K562 (cell line): ENCODE results near the gene ISOC1. TPM values are rescaled to one million over a fixed set of nuclear protein-coding genes. Genes with fewer than 3 reads are reported as not detected.

ENCODE experiments used
- ATAC-seq: fragments of 200-7000 bp; cut with Tn5 transposase; 3 replicates; pipeline ENCODE4 v1.9.1; 2020; ENCODE audit warnings: moderate library complexity
- BruUV-seq: library from RNA; stranded (reverse); fragments of 400-500 nt; replicated peaks from 2 replicates; lab custom pipeline; 2021; lab: Mats Ljungman, UMichigan
- CTCF ChIA-PET: fragments of 300-600 bp; formaldehyde crosslinking; extraction: SDS; loops from one replicate; lab custom pipeline; 2021; ENCODE audit warnings: low intra/inter-chr PET ratio; lab: Yijun Ruan, JAX
- POLR2A ChIA-PET: fragments of 300-600, 350-650 bp; sonication (Branson Sonifier 250); formaldehyde crosslinking; extraction: SDS; loops from one replicate; lab custom pipeline; 2021; ENCODE audit warnings: antibody characterized with exemption, inconsistent platforms; lab: Yijun Ruan, JAX
- DNase-seq, 4 experiments: peaks; one replicate each; pipeline versions ENCODE4 v3.0.0 to v3.0.0-alpha.2; 2011 to 2018; ENCODE audit warnings: low spot score in 3 of 4, mixed read lengths in 3 of 4; ENCODE audit errors: extremely low read depth in 1 of 4
- FAIRE-seq: peaks from 2 replicates; lab custom pipeline; 2011; peaks lifted over from hg19 to GRCh38; lab: Jason Lieb, UNC
- H2AFZ ChIP-seq: 2 replicates; pipeline ENCODE4 v1.6.0; 2011; ENCODE audit warnings: low read depth, low read length, control low read depth, inconsistent platforms
- H3K27ac ChIP-seq: fragments of 200-600 bp; 3 replicates; pipeline ENCODE4 v1.8.0; 2011; ENCODE audit warnings: low read depth, mild to moderate bottlenecking, control low read depth, inconsistent platforms, low read length, moderate library complexity, mixed read lengths; ENCODE audit errors: extremely low read depth
- H3K27me3 ChIP-seq, 2 experiments: fragments of 300-600 bp in 1 of 2; 2 replicates in 1 of 2; 3 replicates in 1 of 2; pipeline versions ENCODE4 v1.6.0 to v1.8.0; 2011; ENCODE audit warnings: inconsistent platforms in 2 of 2, low read length in 2 of 2, mild to moderate bottlenecking in 1 of 2, mixed read lengths in 1 of 2, moderate library complexity in 1 of 2; ENCODE audit not compliant: control insufficient read depth in 2 of 2, insufficient read depth in 2 of 2
- H3K36me3 ChIP-seq: fragments of 300-600 bp; 3 replicates; pipeline ENCODE4 v1.8.0; 2011; ENCODE audit warnings: mild to moderate bottlenecking, low read length, inconsistent platforms; ENCODE audit not compliant: control insufficient read depth, insufficient read depth
- H3K4me1 ChIP-seq, 2 experiments: fragments of 200-600 bp in 1 of 2; replicated peaks in 1 of 2; 2 replicates in 1 of 2; 3 replicates in 1 of 2; pipeline versions ENCODE4 v1.5.1 to v1.8.0; 2011; ENCODE audit warnings: inconsistent platforms in 2 of 2, low read length in 2 of 2, mild to moderate bottlenecking in 1 of 2, mixed read lengths in 1 of 2, moderate library complexity in 1 of 2; ENCODE audit not compliant: control insufficient read depth in 2 of 2, insufficient read depth in 2 of 2
- H3K4me2 ChIP-seq: 2 replicates; pipeline ENCODE4 v1.6.1; 2011; ENCODE audit warnings: low read length, control low read depth, inconsistent platforms, mixed read lengths; ENCODE audit not compliant: insufficient read depth
- H3K4me3 ChIP-seq: fragments of 200-600 bp; sonication (generic), shearing (Covaris generic); 2 replicates; pipeline ENCODE4 v1.5.1; 2016; ENCODE audit warnings: control low read depth, inconsistent platforms
- H3K79me2 ChIP-seq: fragments of 200-600 bp; 3 replicates; pipeline ENCODE4 v1.8.0; 2011; ENCODE audit warnings: low read length, inconsistent platforms; ENCODE audit not compliant: control insufficient read depth, insufficient read depth
- H3K9ac ChIP-seq, 2 experiments: 2 replicates each; pipeline versions ENCODE4 v1.6.0 to v1.6.1; 2011; ENCODE audit warnings: low read depth in 2 of 2, low read length in 2 of 2, control low read depth in 1 of 2, inconsistent platforms in 1 of 2, mild to moderate bottlenecking in 1 of 2, mixed read lengths in 1 of 2; ENCODE audit not compliant: insufficient read depth in 1 of 2
- H3K9me1 ChIP-seq: one replicate; pipeline ENCODE4 v1.6.0; 2011; ENCODE audit warnings: inconsistent platforms, mild to moderate bottlenecking, low read length, moderate library complexity; ENCODE audit not compliant: control insufficient read depth, insufficient read depth
- H3K9me3 ChIP-seq: replicated peaks from 2 replicates; pipeline ENCODE4 v1.5.1; 2011; ENCODE audit warnings: low read depth, low read length, inconsistent platforms; ENCODE audit not compliant: control insufficient read depth, insufficient read depth
- H4K20me1 ChIP-seq: replicated peaks from 2 replicates; pipeline ENCODE4 v1.6.1; 2011; ENCODE audit warnings: low read length, inconsistent platforms, mixed read lengths; ENCODE audit not compliant: control insufficient read depth, insufficient read depth
- CTCFL ChIP-seq: IDR thresholded peaks from 2 replicates; pipeline ENCODE4 v1.6.1; 2011; ENCODE audit warnings: borderline replicate concordance, low read depth, mild to moderate bottlenecking, moderate library complexity, low read length; ENCODE audit not compliant: insufficient read depth, poor library complexity, severe bottlenecking
- HMBOX1 ChIP-seq: sonication (generic); IDR thresholded peaks from 2 replicates; pipeline ENCODE4 v1.6.1; 2016
- KLF1 ChIP-seq: fragments of 450-650 bp; IDR thresholded peaks from 2 replicates; pipeline ENCODE4 v1.6.1; 2016; ENCODE audit warnings: missing genetic modification characterization, missing compliant biosample characterization
- NR2F6 ChIP-seq: fragments of 450-650 bp; formaldehyde crosslinking; IDR thresholded peaks from 2 replicates; pipeline ENCODE4 v1.4.0; 2020; ENCODE audit warnings: mild to moderate bottlenecking
- PTBP1 ChIP-seq: fragments of 200-400 bp; formaldehyde crosslinking; IDR thresholded peaks from 2 replicates; pipeline ENCODE4 v1.6.1; 2017; ENCODE audit warnings: low read depth, low read length
- TGIF2 ChIP-seq: sonication (generic); formaldehyde crosslinking; IDR thresholded peaks from 2 replicates; pipeline ENCODE4 v1.8.1; 2022; ENCODE audit warnings: mild to moderate bottlenecking, missing genetic modification reagents, moderate library complexity
- ZC3H8 ChIP-seq: fragments of 450-650 bp; IDR thresholded peaks from 2 replicates; pipeline ENCODE4 v1.6.1; 2017
- ZNF146 ChIP-seq: IDR thresholded peaks from one replicate; pipeline ENCODE4 v1.6.1; 2018; ENCODE audit warnings: missing compliant biosample characterization; ENCODE audit not compliant: unreplicated experiment
- ZNF232 ChIP-seq: sonication (generic); formaldehyde crosslinking; IDR thresholded peaks from 2 replicates; pipeline ENCODE4 v1.8.0; 2022; ENCODE audit warnings: mild to moderate bottlenecking, missing genetic modification reagents
- ZNF408 ChIP-seq: fragments of 250-450 bp; sonication (Bioruptor Pico); IDR thresholded peaks from 2 replicates; pipeline ENCODE4 v1.4.0; 2020; ENCODE audit warnings: low read depth, mild to moderate bottlenecking, moderate library complexity
- ZNF707 ChIP-seq: fragments of 250-450 bp; sonication (Bioruptor Pico); conservative IDR thresholded peaks from 2 replicates; pipeline ENCODE4 v1.8.0; 2022; ENCODE audit warnings: inconsistent platforms, mild to moderate bottlenecking, moderate library complexity
- ZZZ3 ChIP-seq: fragments of 450-650 bp; IDR thresholded peaks from 2 replicates; pipeline ENCODE4 v1.6.1; 2016; ENCODE audit warnings: antibody characterized with exemption, mild to moderate bottlenecking, moderate library complexity
- WGBS: fragments of 100-300 bp; shearing (Covaris generic); methylation state at CpG from one replicate; pipeline ENCODE4 v1.1.6; 2016; ENCODE audit warnings: low coverage, mixed read lengths; ENCODE audit not compliant: insufficient coverage; ENCODE audit errors: missing lambda C conversion rate; 5-methylcytosine and 5-hydroxymethylcytosine counted together
- in situ Hi-C: fragments of 300-500 bp; cut with MboI; formaldehyde crosslinking; loops from 4 replicates; pipeline ENCODE4 v1.15.0; 2018; ENCODE audit warnings: inconsistent platforms, mixed read lengths
- intact Hi-C: fragments of 100-400 bp; cut with micrococcal nuclease; formaldehyde crosslinking; loops from 2 replicates; pipeline ENCODE4 v1.14.2; 2022
- polyA plus RNA-seq, 8 experiments: library from polyadenylated mRNA; depleted of rRNA in 4 of 8; stranded (reverse) in 5 of 8; unstranded in 3 of 8; fragments of >200 nt; fragmentation: Nextera tagmentation in 2 of 8; fragmentation: Illumina TruSeq in 1 of 8; extraction: Ambion mirVana in 2 of 8; extraction: Trizol in 1 of 8; gene quantifications; 2 replicates each; pipeline versions ENCODE4 v1.2.1 to v1.2.3, GENCODE V29; 2011 to 2014; ENCODE audit warnings: inconsistent platforms in 1 of 8, missing spikeins in 1 of 8
- total RNA-seq, 7 experiments: library from RNA; depleted of rRNA in 6 of 7; stranded (reverse); fragments of >200 nt in 6 of 7; fragmentation: Illumina TruSeq in 2 of 7; extraction: Trizol in 2 of 7; gene quantifications; 2 replicates each; pipeline versions ENCODE4 v1.2.1 to v1.2.3, GENCODE V29; 2011 to 2021; ENCODE audit warnings: low replicate concordance in 1 of 7
- TF ChIP-seq, protein P1 (sequence below): sonication (generic); formaldehyde crosslinking; IDR thresholded peaks from 2 replicates; pipeline ENCODE4 v1.8.0; 2023; ENCODE audit warnings: missing genetic modification reagents, mild to moderate bottlenecking, borderline replicate concordance

ISOC1 gene
- total and polyA plus RNA-seq, 9 of the 15 experiments (the other 6 are each of a cell fraction or from before 2014, with no cell fraction given) = 14.0 to 67.9 (median 51.3) TPM

- no TSS peak for BruUV-seq
- intact Hi-C loops = loop anchor here (5.0 kb wide), 1 partner anchor 1017 kb away; the partner anchor contains the start of gene SLC12A2
- H3K79me2 ChIP-seq = peaks cover 95% of the 10 kb centered on the region
Measured at GRCh38 chr5:129099184-129099569, 4.6 kb downstream of the ISOC1 start.

More at GRCh38 chr5:129099184-129099569, 4.6 kb downstream of the ISOC1 start:
- H3K4me2 ChIP-seq = no peak overlapping the region
- no peaks in the 10 kb centered on the region; the same call in 1 of the 2 replicates for H4K20me1 ChIP-seq
- ChIA-PET CTCF (no interaction called here), POLR2A (interaction anchor here (1.3 to 1.5 kb wide), 3 partner anchors 9 to 19 kb away, joined by 7 to 8 read pairs (median 7); no protein-coding TSS in a partner anchor)
- ATAC-seq = no peak
- no peak for TF ChIP-seq ZNF408 (CRISPR knock-in tag)
- no peak for TF ChIP-seq PTBP1
- TF ChIP-seq NR2F6 = no peak
- TF ChIP-seq ZNF146 (CRISPR knock-in tag) = no peak
- no peak for TF ChIP-seq ZNF232 (CRISPR knock-in tag)
- TF ChIP-seq TGIF2 (CRISPR knock-in tag) = no peak
- no peak for TF ChIP-seq ZC3H8
- TF ChIP-seq KLF1 (tag) = no peak
- TF ChIP-seq, protein P1, sequence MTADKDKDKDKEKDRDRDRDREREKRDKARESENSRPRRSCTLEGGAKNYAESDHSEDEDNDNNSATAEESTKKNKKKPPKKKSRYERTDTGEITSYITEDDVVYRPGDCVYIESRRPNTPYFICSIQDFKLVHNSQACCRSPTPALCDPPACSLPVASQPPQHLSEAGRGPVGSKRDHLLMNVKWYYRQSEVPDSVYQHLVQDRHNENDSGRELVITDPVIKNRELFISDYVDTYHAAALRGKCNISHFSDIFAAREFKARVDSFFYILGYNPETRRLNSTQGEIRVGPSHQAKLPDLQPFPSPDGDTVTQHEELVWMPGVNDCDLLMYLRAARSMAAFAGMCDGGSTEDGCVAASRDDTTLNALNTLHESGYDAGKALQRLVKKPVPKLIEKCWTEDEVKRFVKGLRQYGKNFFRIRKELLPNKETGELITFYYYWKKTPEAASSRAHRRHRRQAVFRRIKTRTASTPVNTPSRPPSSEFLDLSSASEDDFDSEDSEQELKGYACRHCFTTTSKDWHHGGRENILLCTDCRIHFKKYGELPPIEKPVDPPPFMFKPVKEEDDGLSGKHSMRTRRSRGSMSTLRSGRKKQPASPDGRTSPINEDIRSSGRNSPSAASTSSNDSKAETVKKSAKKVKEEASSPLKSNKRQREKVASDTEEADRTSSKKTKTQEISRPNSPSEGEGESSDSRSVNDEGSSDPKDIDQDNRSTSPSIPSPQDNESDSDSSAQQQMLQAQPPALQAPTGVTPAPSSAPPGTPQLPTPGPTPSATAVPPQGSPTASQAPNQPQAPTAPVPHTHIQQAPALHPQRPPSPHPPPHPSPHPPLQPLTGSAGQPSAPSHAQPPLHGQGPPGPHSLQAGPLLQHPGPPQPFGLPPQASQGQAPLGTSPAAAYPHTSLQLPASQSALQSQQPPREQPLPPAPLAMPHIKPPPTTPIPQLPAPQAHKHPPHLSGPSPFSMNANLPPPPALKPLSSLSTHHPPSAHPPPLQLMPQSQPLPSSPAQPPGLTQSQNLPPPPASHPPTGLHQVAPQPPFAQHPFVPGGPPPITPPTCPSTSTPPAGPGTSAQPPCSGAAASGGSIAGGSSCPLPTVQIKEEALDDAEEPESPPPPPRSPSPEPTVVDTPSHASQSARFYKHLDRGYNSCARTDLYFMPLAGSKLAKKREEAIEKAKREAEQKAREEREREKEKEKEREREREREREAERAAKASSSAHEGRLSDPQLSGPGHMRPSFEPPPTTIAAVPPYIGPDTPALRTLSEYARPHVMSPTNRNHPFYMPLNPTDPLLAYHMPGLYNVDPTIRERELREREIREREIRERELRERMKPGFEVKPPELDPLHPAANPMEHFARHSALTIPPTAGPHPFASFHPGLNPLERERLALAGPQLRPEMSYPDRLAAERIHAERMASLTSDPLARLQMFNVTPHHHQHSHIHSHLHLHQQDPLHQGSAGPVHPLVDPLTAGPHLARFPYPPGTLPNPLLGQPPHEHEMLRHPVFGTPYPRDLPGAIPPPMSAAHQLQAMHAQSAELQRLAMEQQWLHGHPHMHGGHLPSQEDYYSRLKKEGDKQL = no peak
- TF ChIP-seq CTCFL = no peak
- no peak for TF ChIP-seq HMBOX1
- no peak for TF ChIP-seq ZZZ3
- no peak for TF ChIP-seq ZNF707 (CRISPR knock-in tag)
- H3K9me1 ChIP-seq = no peaks in the 10 kb centered on the region
- in situ Hi-C loops = loop anchor here (25.0 kb wide), 1 partner anchor 1562 kb away; no protein-coding TSS in a partner anchor
- H3K36me3 ChIP-seq = peaks cover 9% of the 10 kb centered on the region; the same call in 2 of the 3 replicates
- H3K9ac ChIP-seq = no peak overlapping the region
- no peak overlapping the region for H2AFZ ChIP-seq
- WGBS = 7% methylated on average over 1 of the region's 1 CpG
- H3K4me1 ChIP-seq = peaks cover 9 to 33% of the 10 kb centered on the region in 2 experiments
- FAIRE-seq = no peak
- no peaks in the 10 kb centered on the region for H3K9me3 ChIP-seq
- no peak overlapping the region for H3K4me3 ChIP-seq
- no peak overlapping the region for H3K27ac ChIP-seq
- peak in 1 of 4 experiments; percentile 34 for DNase-seq
- H3K27me3 ChIP-seq = no peaks in the 10 kb centered on the region
